Smooth muscle cell of the brain vasculature (primary cell): ENCODE measurements around the gene NR3C1.

Experiments used
- DNase-seq: peaks from one replicate; pipeline ENCODE4 v3.0.0-alpha.2; 2012; ENCODE audit warnings: low read depth, low spot score

The NR3C1 gene

GRCh38 chr5:143311428-143311827 is 92.1 kb downstream of the NR3C1 start:
- DNase-seq: no peak

- peak; percentile 37 for DNase-seq
Observed at GRCh38 chr5:143309661-143310431, 93.6 kb downstream of the NR3C1 start.

GRCh38 chr5:143308731-143309130 is 94.8 kb downstream of the NR3C1 start:
- no peak for DNase-seq

GRCh38 chr5:143306040-143306439 is 97.4 kb downstream of the NR3C1 start:
- no peak for DNase-seq

- DNase-seq: no peak
Observed at GRCh38 chr5:143304836-143305475, 98.5 kb downstream of the NR3C1 start.

DNA sequence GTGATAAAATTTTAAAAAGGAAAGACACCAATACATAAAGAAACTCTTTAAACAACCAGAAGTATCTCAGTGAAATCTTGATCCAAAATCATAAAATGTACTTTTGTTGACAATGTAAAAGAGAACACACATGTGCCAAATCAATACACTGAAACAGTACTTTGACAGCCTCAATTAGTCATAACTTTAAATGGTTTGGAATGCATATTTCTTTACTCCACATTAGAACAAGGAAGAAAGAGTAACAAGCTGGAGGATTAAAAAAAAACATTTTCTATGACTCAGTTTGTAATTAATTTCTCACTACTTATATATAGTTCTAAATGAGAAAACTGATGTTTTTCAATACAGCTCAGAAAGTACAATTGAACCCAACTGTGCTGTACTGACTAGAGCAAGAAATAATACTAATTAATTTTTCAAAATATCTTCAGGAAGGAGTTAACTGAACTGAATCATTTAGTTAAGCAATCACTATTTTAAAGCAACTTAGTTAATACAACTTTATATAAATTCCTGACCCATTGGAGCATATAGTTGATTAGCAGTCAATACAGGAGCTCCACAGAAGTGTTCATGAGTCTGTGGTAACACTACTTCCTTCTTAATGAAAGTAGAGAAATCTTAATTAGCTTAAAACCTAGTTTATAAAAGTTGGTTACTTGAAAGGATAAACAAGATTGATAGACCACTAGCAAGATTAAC is 101.0 kb downstream of the NR3C1 start:
- no peak for DNase-seq

GRCh38 chr5:143297756-143298155 is 105.7 kb downstream of the NR3C1 start:
- DNase-seq: no peak

GRCh38 chr5:143290125-143290524 is 113.4 kb downstream of the NR3C1 start:
- DNase-seq: no peak

DNA sequence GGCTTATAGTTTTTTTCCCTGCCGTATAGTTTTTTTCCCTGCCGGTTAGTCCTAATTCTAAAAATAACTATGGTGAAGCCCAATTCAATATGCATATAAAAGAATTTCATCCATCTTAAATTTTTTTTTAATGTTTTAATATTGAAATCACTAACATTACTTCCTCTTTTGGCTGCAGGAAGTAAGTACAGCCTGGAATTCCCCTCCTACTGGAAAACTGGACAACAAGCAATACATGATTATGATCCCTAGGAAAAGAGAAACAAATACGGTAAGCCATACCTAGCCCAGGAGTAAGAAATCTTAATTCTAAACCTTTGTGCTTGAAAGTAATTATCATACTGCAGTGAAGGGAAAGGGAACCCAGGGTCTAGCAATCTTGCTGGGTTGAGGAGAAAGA is 119.0 kb downstream of the NR3C1 start:
- no peak for DNase-seq

DNA sequence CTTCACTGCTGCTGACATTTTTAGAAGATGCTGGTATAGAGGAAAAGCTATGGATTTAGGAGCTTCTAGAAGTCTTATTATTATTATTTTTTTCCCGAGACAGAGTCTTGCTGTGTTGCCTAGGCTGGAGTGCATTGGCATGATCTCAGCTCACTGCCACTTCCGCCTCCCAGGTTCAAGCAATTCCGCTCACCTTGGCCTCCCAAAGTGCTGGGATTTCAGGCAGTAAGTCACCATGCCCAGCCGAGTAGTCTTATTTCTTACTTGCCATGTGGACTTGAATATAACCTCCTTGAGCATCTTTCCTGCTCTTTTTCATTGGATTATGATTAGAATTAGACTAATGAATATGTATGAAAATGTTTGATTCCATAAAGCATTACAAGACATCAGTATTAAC is 119.5 kb downstream of the NR3C1 start:
- DNase-seq: no peak

GRCh38 chr5:143281226-143281625 is 122.3 kb downstream of the NR3C1 start:
- DNase-seq: no peak

GRCh38 chr5:143279698-143280097 is 123.8 kb downstream of the NR3C1 start:
- DNase-seq: no peak

- DNase-seq: no peak
Observed at GRCh38 chr5:143277536-143277935, 126.0 kb downstream of the NR3C1 start.

GRCh38 chr5:143275512-143276363 is 127.7 kb downstream of the NR3C1 start:
- DNase-seq: no peak

- no peak for DNase-seq
Observed at GRCh38 chr5:143274952-143275351, 128.5 kb downstream of the NR3C1 start.

- DNase-seq: no peak
Observed at GRCh38 chr5:143271431-143271830, 132.1 kb downstream of the NR3C1 start.

DNA sequence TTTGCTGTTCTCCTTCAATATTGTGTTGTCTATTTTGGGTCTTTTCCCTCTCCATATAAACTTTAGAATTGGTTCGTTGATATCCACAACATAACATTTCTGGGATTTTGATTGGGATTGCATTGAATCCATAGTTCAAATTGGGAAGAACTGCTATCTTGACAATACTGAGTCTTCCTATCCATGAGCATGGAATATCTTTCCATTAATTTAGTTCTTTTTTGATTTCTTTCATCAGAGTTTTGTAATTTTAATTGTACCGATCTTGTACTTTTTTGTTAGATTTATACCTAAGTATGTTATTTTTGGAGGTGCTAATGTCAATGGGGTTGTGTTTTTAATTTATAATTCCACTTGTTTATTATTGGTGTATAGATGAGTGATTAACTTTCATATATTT is 135.1 kb downstream of the NR3C1 start:
- DNase-seq: no peak

GRCh38 chr5:143267186-143267585 is 136.3 kb downstream of the NR3C1 start:
- DNase-seq: no peak

GRCh38 chr5:143265995-143266394 is 137.5 kb downstream of the NR3C1 start:
- DNase-seq: no peak

DNA sequence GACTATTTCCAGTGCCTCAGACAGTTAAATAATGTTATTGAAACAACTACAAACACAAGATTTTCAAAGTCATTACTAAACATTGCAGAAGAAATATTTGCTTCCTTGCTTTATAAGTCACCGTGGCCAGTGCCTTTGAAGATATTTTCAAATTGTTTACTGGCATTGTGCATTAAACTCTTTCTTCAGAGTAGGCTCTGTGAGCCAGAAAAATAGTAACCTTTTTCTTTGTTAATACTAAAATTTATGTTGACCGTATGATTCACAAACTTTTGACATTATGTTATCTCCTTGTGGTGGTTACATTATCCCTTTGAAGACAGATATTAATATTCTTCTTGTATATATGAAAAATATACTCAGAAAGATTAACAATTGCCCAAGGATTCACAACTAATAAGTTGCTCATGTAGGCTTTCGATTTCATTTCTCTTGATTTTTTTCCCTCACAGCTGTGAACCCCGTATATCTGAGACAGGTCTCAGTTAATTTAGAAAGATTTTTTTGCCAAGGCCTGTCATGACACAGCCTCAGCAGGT is 140.1 kb downstream of the NR3C1 start:
- no peak for DNase-seq

- DNase-seq: peak; percentile 44
Observed at GRCh38 chr5:143262393-143263174, 140.9 kb downstream of the NR3C1 start.
